HL-60/S4 (cell line): ENCODE results near the gene CDK12.
"Not testable (repeated sequence)": the region's sequence is repeated elsewhere in the genome, so short reads cannot be mapped to it uniquely, and the experiment has no call there.

Experiments
- in situ Hi-C: fragments of 300-500 bp; cut with MboI; formaldehyde crosslinking; loops from 2 replicates; pipeline ENCODE4 v1.14.3; 2022; ENCODE audit warnings: low sequenced_read_pairs

Gene CDK12

GRCh38 chr17:39487946-39488345 lies 26.7 kb downstream of the CDK12 start:
- in situ Hi-C loops, result no loop called here

- in situ Hi-C loops, result not testable (repeated sequence)
Observed at GRCh38 chr17:39496921-39497320, 35.6 kb downstream of the CDK12 start.

- in situ Hi-C loops, result no loop called here
Observed at GRCh38 chr17:39507511-39507910, 46.2 kb downstream of the CDK12 start.

- in situ Hi-C loops, result no loop called here
Observed at GRCh38 chr17:39508987-39509386, 47.7 kb downstream of the CDK12 start.

GRCh38 chr17:39513309-39513708 lies 52.0 kb downstream of the CDK12 start:
- in situ Hi-C loops, result no loop called here

- in situ Hi-C loops, result no loop called here
Observed at GRCh38 chr17:39513915-39514314, 52.6 kb downstream of the CDK12 start.

DNA sequence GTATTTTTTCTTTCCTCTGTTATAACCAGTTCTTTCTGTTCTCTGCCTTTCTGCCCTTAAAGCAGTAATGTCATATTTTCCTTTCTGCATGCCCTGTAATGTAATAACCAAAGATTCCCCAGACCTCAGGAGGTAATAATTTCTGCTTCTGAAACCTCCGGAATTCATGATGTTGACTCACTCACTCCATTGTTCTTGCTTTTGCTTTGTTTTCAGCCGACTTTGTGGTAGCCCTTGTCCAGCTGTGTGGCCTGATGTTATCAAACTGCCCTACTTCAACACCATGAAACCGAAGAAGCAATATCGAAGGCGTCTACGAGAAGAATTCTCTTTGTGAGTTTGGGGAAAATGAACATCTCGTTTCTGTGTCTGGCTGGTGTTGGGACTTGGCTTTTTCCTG lies 55.9 kb downstream of the CDK12 start:
- in situ Hi-C loops, result no loop called here

- in situ Hi-C loops, result no loop called here
Observed at GRCh38 chr17:39525801-39526506, 64.7 kb downstream of the CDK12 start.

- in situ Hi-C loops, result no loop called here
Observed at GRCh38 chr17:39527220-39527813, 66.0 kb downstream of the CDK12 start.

DNA sequence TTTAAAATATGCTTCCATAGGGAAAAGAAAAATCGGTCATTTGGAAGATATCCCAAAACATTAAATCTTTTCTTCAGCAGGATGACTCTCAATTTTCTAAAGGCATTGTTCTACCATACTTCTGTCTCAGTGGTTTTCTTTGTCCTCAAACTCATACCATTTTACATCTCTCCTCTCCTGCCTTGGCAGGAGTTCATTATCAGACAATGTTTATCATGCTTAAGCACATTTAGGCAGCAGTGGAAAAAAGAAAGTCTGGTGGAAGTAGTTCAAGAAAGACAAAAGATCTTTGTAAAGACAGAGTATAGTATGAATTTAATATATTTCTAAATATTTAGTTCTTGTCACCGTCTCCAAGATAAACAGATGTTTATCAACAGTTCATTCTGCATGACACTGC lies 68.2 kb downstream of the CDK12 start:
- in situ Hi-C loops, result no loop called here

- in situ Hi-C loops, result no loop called here
Observed at GRCh38 chr17:39530513-39530912, 69.2 kb downstream of the CDK12 start.

DNA sequence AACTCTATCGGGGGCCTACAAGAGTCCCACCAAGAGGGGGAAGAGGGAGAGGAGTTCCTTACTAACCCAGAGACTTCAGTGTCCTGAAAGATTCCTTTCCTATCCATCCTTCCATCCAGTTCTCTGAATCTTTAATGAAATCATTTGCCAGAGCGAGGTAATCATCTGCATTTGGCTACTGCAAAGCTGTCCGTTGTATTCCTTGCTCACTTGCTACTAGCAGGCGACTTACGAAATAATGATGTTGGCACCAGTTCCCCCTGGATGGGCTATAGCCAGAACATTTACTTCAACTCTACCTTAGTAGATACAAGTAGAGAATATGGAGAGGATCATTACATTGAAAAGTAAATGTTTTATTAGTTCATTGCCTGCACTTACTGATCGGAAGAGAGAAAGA lies 70.0 kb downstream of the CDK12 start:
- in situ Hi-C loops, result no loop called here

GRCh38 chr17:39533891-39534290 lies 72.6 kb downstream of the CDK12 start:
- in situ Hi-C loops, result no loop called here

DNA sequence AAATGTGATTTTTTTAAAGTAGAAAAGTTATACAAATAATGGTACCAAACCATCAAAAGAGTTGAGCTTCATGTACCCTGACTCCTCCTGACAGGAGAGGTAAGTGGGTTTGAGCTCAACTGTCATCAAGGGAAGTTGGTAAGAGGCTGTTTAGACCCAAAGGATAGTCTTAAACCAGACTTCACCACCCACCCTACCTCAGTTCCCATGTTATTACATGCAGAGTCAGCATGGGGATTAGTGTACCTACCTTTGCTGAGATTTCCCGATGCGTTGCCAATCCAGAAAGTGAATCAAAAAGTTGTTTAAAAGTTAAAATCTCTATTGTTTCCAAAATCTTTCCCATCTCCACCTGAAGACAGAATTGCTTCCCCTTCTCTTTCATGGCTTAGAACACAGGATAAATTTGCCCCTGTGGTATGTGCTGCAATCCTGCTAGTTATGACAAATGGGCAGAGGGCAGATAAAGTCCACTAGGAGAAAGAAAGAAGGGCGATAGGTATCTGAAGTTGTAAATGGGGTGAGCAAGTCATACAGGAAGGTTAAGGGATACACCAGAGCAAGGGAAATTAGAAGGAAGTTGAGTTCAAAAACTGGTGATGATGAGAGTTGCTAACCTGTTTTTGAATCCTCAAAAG lies 73.6 kb downstream of the CDK12 start:
- in situ Hi-C loops, result no loop called here

DNA sequence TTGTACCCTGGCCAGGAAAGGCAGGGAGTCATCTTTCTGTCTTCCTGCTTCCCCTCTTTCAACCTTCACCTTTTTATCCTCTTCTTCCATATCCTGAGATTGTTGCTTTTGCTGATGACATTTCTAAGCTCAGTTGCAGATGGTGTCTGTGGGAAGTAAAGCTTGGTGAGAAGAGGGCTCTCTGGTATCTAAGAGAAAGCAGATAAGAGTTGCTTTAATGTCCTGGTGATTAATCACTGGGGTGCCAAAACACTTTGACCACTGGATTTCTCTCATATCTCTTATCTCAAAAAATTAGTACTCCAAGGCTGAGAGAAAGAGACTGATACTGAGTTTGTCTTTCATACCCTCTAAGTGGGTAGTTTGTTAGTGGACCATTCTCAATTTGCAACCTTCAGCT lies 75.2 kb downstream of the CDK12 start:
- in situ Hi-C loops, result no loop called here

- in situ Hi-C loops, result not testable (repeated sequence)
Observed at GRCh38 chr17:39537364-39537763, 76.1 kb downstream of the CDK12 start.

DNA sequence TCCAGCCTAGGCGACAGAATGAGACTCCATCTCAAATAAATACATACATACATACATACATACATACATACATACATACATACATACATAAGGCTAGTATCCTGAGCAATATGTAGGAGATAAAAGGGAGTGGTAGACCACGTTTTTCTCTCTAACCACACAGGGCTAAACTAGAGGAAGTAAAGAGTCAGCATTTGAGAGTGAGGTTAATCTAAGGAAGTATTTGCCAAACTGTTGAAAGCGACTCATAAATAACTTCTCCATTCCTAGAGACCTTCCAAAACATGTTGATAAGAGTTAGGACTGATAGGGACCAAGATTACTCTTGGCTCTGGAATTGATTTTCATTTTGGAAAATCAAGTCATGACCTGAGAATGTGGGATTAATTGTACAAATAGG lies 77.6 kb downstream of the CDK12 start:
- in situ Hi-C loops, result no loop called here

- in situ Hi-C loops, result no loop called here
Observed at GRCh38 chr17:39540611-39541010, 79.3 kb downstream of the CDK12 start.

DNA sequence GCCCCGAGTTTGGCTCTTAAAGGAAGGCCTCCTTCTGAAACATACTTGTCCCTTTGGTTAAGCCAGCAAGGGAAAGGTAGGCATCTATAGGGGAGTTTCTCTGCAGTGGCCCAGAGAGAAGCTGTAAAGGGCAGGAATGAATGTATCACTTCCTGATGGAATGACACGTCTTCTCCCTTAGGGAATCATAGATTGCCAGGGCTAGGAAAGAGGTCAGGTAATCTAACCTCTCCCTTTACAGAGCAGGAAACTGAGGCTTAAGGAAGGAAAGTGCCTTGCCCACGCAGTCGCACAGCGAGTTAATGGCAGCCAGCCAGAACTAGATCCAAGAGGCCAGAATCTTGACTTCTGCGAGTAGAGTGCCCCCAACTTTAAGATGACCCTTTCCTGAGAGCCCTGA lies 80.4 kb downstream of the CDK12 start:
- in situ Hi-C loops, result no loop called here

GRCh38 chr17:39543176-39543575 lies 81.9 kb downstream of the CDK12 start:
- in situ Hi-C loops, result no loop called here

GRCh38 chr17:39543664-39544063 lies 82.4 kb downstream of the CDK12 start:
- in situ Hi-C loops, result no loop called here

DNA sequence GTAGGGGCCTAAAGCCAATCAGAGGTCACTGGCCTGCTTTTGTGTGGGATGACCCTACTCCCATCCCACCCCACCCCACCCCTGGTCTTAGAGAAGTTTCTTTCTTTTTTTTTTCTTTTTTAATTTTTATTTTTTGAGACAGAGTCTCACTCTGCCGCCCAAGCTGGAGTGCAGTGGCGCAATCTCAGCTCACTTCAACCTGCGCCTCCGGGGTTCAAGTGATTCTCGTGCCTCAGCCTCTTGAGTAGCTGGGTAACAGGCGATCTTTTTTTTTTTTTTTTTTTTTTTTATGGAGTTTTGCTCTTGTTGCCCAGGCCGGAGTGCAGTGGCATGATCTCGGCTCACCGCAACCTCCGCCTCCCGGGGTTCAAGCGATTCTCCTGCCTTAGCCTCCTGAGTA lies 83.1 kb downstream of the CDK12 start:
- in situ Hi-C loops, result not testable (repeated sequence)
